ENCODE data around the gene TRAF2. TPM values are rescaled to one million over a fixed set of nuclear protein-coding genes. Genes with fewer than 3 reads are reported as not detected.
A peak's percentile ranks its signal among the peaks of the same experiment; 100 is the strongest.

Gene TRAF2
- polyA plus RNA-seq, 3 donors: 1.6 to 6.1 (median 2.0) TPM

- Histone ChIP-seq H3K79me2 (ENCODE audit: insufficient read depth, low read length) (no peaks in the 10 kb centered on the region), H3K36me3 (replicated peaks in 1 of 2; ENCODE audit: control insufficient read depth in 1 of 2, insufficient read depth in 2 of 2, low read length in 2 of 2) (peaks cover 0 to 5% of the 10 kb centered on the region in 2 donors), H2AFZ (ENCODE audit: insufficient read depth, low read depth, low read length, poor library complexity, severe bottlenecking) (peak overlapping the region; percentile 68), H3K4me3 (replicated peaks in 1 of 3; ENCODE audit: low read depth in 2 of 3, low read length in 3 of 3) (peak overlapping the region; percentile 31 to 93 (median 76)), H3K9me3 (replicated peaks in 1 of 2; ENCODE audit: control insufficient read depth in 1 of 2, insufficient read depth in 1 of 2, low read length in 2 of 2) (peaks cover 0 to 5% of the 10 kb centered on the region in 2 donors), H3K9ac (ENCODE audit: insufficient read depth, low read length, poor library complexity, severe bottlenecking) (peak overlapping the region; percentile 56), H3K4me1 (ENCODE audit: control insufficient read depth in 1 of 2, insufficient read depth in 2 of 2, low read length in 2 of 2) (peaks cover 21 to 34% of the 10 kb centered on the region in 2 donors), H3K4me2 (replicated peaks; ENCODE audit: extremely low read depth, low read length, poor library complexity, severe bottlenecking) (peak overlapping the region; percentile 99), H4K20me1 (ENCODE audit: insufficient read depth, low read length) (peaks cover 9% of the 10 kb centered on the region), H3K27me3 (ENCODE audit: control insufficient read depth in 2 of 2, insufficient read depth in 2 of 2, low read length in 2 of 2) (peaks cover 10 to 19% of the 10 kb centered on the region in 2 donors), H3K27ac (ENCODE audit: low read depth in 1 of 2, low read length in 2 of 2) (peak overlapping the region in 1 of 2 donors; percentile 49)
- no peak for DNase-seq
- H3K36me3 Mint-ChIP-seq: peaks cover 0 to 9% of the 10 kb centered on the region in 2 donors
- 78% methylated on average over 41 of the region's 43 CpGs for WGBS (ENCODE audit: insufficient coverage)
- peak overlapping the region; percentile 92 to 97 for H3K4me3 Mint-ChIP-seq
- TF ChIP-seq, protein P1, sequence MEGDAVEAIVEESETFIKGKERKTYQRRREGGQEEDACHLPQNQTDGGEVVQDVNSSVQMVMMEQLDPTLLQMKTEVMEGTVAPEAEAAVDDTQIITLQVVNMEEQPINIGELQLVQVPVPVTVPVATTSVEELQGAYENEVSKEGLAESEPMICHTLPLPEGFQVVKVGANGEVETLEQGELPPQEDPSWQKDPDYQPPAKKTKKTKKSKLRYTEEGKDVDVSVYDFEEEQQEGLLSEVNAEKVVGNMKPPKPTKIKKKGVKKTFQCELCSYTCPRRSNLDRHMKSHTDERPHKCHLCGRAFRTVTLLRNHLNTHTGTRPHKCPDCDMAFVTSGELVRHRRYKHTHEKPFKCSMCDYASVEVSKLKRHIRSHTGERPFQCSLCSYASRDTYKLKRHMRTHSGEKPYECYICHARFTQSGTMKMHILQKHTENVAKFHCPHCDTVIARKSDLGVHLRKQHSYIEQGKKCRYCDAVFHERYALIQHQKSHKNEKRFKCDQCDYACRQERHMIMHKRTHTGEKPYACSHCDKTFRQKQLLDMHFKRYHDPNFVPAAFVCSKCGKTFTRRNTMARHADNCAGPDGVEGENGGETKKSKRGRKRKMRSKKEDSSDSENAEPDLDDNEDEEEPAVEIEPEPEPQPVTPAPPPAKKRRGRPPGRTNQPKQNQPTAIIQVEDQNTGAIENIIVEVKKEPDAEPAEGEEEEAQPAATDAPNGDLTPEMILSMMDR (IDR thresholded peaks at IDR 0.05): no peak
- H3K27ac Mint-ChIP-seq: peak overlapping the region; percentile 63 to 97 (median 82)
- peaks cover 19 to 27% (median 20%) of the 10 kb centered on the region in 3 donors for H3K27me3 Mint-ChIP-seq (ENCODE audit: low read depth in 3 of 3)
- peaks cover 0 to 10% (median 7%) of the 10 kb centered on the region in 7 donors for H3K9me3 Mint-ChIP-seq
- H3K4me1 Mint-ChIP-seq: peaks cover 20% of the 10 kb centered on the region
- intact Hi-C loops (cut with micrococcal nuclease): loop anchor here (2.0 to 10.0 kb wide), 5 partner anchors 37 to 102 kb away; partner anchors contain the start of genes TRAF2 (in 2 of the 2), C8G (in 1 of the 2), FBXW5 (in 1 of the 2) and LCN12 (in 1 of the 2)
These were observed 36.1 kb upstream of the TRAF2 start for GRCh38 chr9:136849960-136850865.

GRCh38 chr9:136850866-136851775 lies 35.2 kb upstream of the TRAF2 start:
- peaks cover 20% of the 10 kb centered on the region for H3K4me1 Mint-ChIP-seq
- peaks cover 13 to 18% (median 14%) of the 10 kb centered on the region in 3 donors for H3K27me3 Mint-ChIP-seq (ENCODE audit: low read depth in 3 of 3)
- TF ChIP-seq, protein P1 (IDR thresholded peaks at IDR 0.05): no peak
- Histone ChIP-seq H3K9ac (ENCODE audit: insufficient read depth, low read length, poor library complexity, severe bottlenecking) (no peak overlapping the region), H4K20me1 (ENCODE audit: insufficient read depth, low read length) (peaks cover 9% of the 10 kb centered on the region), H3K9me3 (replicated peaks in 1 of 2; ENCODE audit: control insufficient read depth in 1 of 2, insufficient read depth in 1 of 2, low read length in 2 of 2) (peaks cover 0 to 5% of the 10 kb centered on the region in 2 donors), H3K36me3 (replicated peaks in 1 of 2; ENCODE audit: control insufficient read depth in 1 of 2, insufficient read depth in 2 of 2, low read length in 2 of 2) (peaks cover 0 to 5% of the 10 kb centered on the region in 2 donors), H3K4me1 (ENCODE audit: control insufficient read depth in 1 of 2, insufficient read depth in 2 of 2, low read length in 2 of 2) (peaks cover 21 to 34% of the 10 kb centered on the region in 2 donors), H3K4me2 (replicated peaks; ENCODE audit: extremely low read depth, low read length, poor library complexity, severe bottlenecking) (no peak overlapping the region), H2AFZ (ENCODE audit: insufficient read depth, low read depth, low read length, poor library complexity, severe bottlenecking) (no peak overlapping the region), H3K27ac (ENCODE audit: low read depth in 1 of 2, low read length in 2 of 2) (no peak overlapping the region), H3K79me2 (ENCODE audit: insufficient read depth, low read length) (no peaks in the 10 kb centered on the region), H3K4me3 (replicated peaks in 1 of 3; ENCODE audit: low read depth in 2 of 3, low read length in 3 of 3) (no peak overlapping the region), H3K27me3 (ENCODE audit: control insufficient read depth in 2 of 2, insufficient read depth in 2 of 2, low read length in 2 of 2) (peaks cover 4 to 16% of the 10 kb centered on the region in 2 donors)
- no peak overlapping the region for H3K4me3 Mint-ChIP-seq
- peaks cover 0 to 7% (median 5%) of the 10 kb centered on the region in 7 donors for H3K9me3 Mint-ChIP-seq
- H3K27ac Mint-ChIP-seq: peak overlapping the region in 1 of 7 donors; percentile 38
- WGBS (ENCODE audit: insufficient coverage): 92% methylated on average over 20 of the region's 23 CpGs
- peaks cover 0 to 9% of the 10 kb centered on the region in 2 donors for H3K36me3 Mint-ChIP-seq
- DNase-seq: no peak
- intact Hi-C loops (cut with micrococcal nuclease): no loop called here
